Lung (tissue), 12 donors: ENCODE data around the gene ATG2B. TPM values are rescaled to one million over a fixed set of nuclear protein-coding genes. Genes with fewer than 3 reads are reported as not detected.

Experiments
- ATAC-seq: fragments of 200-7000 bp; cut with Tn5 transposase; one replicate; pipeline ENCODE4 v1.9.1; 2020; ENCODE audit warnings: moderate number of reproducible peaks; ENCODE audit not compliant: insufficient read depth, low FRiP score
- DNase-seq, 3 donors: peaks; one replicate each; pipeline ENCODE4 v3.0.0-alpha.2; 2013 to 2017
- H3K27ac ChIP-seq, 2 donors: one replicate each; pipeline ENCODE4 v1.5.1; 2013; ENCODE audit warnings: mild to moderate bottlenecking in 2 of 2, moderate library complexity in 2 of 2, control low read depth in 1 of 2, inconsistent platforms in 1 of 2, low read depth in 1 of 2, low read length in 1 of 2
- H3K27me3 ChIP-seq, 3 donors: one replicate each; pipeline ENCODE4 v1.5.1; 2013; ENCODE audit warnings: low read length in 2 of 3; ENCODE audit not compliant: control insufficient read depth in 3 of 3, insufficient read depth in 3 of 3
- H3K36me3 ChIP-seq, 4 donors: one replicate each; pipeline ENCODE4 v1.5.1; 2013; ENCODE audit warnings: low read length in 4 of 4, mild to moderate bottlenecking in 1 of 4, moderate library complexity in 1 of 4; ENCODE audit not compliant: control insufficient read depth in 4 of 4, insufficient read depth in 4 of 4
- H3K4me1 ChIP-seq, 5 donors: one replicate each; pipeline ENCODE4 v1.5.1; 2013; ENCODE audit warnings: low read length in 5 of 5, mild to moderate bottlenecking in 2 of 5, moderate library complexity in 1 of 5; ENCODE audit not compliant: control insufficient read depth in 5 of 5, insufficient read depth in 5 of 5
- H3K4me3 ChIP-seq: one replicate; pipeline ENCODE4 v1.5.1; 2013; ENCODE audit warnings: mild to moderate bottlenecking, control low read depth, moderate library complexity
- H3K9ac ChIP-seq, 2 donors: one replicate each; pipeline ENCODE4 v1.5.1; 2013; ENCODE audit warnings: low read length in 2 of 2, control low read depth in 1 of 2; ENCODE audit not compliant: insufficient read depth in 1 of 2
- H3K9me3 ChIP-seq, 4 donors: one replicate each; pipeline ENCODE4 v1.5.1; 2013; ENCODE audit warnings: low read length in 3 of 4, mild to moderate bottlenecking in 1 of 4, moderate library complexity in 1 of 4; ENCODE audit not compliant: control insufficient read depth in 4 of 4, insufficient read depth in 3 of 4
- WGBS, 2 donors: extraction: QIAGEN DNeasy Blood & Tissue Kit; methylation state at CpG; one replicate each; pipeline ENCODE4 v1.1.7; 2013; 5-methylcytosine and 5-hydroxymethylcytosine counted together
- polyA plus RNA-seq, 2 donors: library from polyadenylated mRNA; stranded (reverse); fragments of 200-250 nt; gene quantifications; one replicate each; pipeline ENCODE4 v1.2.1, GENCODE V29; 2013
- total RNA-seq, 2 donors: library from RNA; depleted of rRNA in 1 of 2; stranded (reverse); fragments of >200 nt in 1 of 2; gene quantifications; one replicate each; pipeline ENCODE4 v1.2.1, GENCODE V29; 2014 to 2021
- TF ChIP-seq, protein P1 (sequence below): IDR thresholded peaks from 2 replicates; pipeline ENCODE4 v1.5.1; 2012; ENCODE audit warnings: mild to moderate bottlenecking; ENCODE audit errors: control extremely low read depth, extremely low read depth
- donor health status: control.
- donor health status: control.
- donor health status: Bipolar disorder and iron deficiency.
- donor health status: healthy.
- donor health status: DM: yes; HTN: yes; CAD: no.

Gene ATG2B
- total and polyA plus RNA-seq, 4 donors, result 3.6 to 64.3 (median 13.2) TPM

- H3K9me3 ChIP-seq, result no peaks in the 10 kb centered on the region
- no peak for DNase-seq
- peaks cover 0 to 7% (median 3%) of the 10 kb centered on the region in 5 donors for H3K4me1 ChIP-seq
- ATAC-seq, result no peak
- H3K27ac ChIP-seq, result no peak overlapping the region
- peaks cover 0 to 9% (median 0%) of the 10 kb centered on the region in 3 donors for H3K27me3 ChIP-seq
- H3K9ac ChIP-seq, result no peak overlapping the region
- 93% methylated on average over 7 of the region's 7 CpGs for WGBS, 2 donors
- no peaks in the 10 kb centered on the region for H3K36me3 ChIP-seq
- H3K4me3 ChIP-seq, result no peak overlapping the region
- TF ChIP-seq, protein P1, sequence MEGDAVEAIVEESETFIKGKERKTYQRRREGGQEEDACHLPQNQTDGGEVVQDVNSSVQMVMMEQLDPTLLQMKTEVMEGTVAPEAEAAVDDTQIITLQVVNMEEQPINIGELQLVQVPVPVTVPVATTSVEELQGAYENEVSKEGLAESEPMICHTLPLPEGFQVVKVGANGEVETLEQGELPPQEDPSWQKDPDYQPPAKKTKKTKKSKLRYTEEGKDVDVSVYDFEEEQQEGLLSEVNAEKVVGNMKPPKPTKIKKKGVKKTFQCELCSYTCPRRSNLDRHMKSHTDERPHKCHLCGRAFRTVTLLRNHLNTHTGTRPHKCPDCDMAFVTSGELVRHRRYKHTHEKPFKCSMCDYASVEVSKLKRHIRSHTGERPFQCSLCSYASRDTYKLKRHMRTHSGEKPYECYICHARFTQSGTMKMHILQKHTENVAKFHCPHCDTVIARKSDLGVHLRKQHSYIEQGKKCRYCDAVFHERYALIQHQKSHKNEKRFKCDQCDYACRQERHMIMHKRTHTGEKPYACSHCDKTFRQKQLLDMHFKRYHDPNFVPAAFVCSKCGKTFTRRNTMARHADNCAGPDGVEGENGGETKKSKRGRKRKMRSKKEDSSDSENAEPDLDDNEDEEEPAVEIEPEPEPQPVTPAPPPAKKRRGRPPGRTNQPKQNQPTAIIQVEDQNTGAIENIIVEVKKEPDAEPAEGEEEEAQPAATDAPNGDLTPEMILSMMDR, result no peak
Observed at GRCh38 chr14:96394047-96394815, 31.1 kb upstream of the ATG2B start.

DNA sequence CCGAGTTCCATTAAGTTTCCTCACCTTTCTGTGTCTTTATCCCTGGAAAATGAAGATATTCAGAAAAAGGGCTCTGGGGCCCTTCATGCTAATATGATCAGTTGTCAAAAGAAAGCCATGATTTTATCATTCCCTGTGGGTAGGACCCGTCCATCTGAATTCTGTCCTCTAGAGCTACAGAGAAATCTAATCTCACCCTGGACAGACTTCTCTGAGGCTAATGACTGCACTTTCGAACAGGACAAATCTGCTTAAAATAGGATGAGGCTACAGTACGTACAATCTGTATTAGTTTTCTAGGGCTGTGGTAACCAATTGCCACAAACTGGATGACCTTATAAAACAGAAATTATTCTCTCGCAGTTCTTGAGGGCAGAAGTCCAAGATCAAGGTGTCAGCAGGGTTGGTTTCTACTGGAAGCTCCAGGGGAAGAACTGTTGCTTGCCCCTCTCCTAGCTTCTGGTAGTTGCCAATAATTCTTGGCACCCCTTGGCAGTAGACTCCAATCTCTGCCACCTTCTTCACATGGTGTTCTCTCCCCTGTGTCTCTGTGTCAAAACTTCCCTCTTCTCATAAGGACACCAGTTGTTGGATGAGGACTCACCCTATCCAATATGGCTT is 30.0 kb upstream of the ATG2B start:
- no peak overlapping the region for H3K4me3 ChIP-seq
- ATAC-seq, result no peak
- WGBS, 2 donors, result 92 to 98% methylated on average over 5 of the region's 5 CpGs

DNA sequence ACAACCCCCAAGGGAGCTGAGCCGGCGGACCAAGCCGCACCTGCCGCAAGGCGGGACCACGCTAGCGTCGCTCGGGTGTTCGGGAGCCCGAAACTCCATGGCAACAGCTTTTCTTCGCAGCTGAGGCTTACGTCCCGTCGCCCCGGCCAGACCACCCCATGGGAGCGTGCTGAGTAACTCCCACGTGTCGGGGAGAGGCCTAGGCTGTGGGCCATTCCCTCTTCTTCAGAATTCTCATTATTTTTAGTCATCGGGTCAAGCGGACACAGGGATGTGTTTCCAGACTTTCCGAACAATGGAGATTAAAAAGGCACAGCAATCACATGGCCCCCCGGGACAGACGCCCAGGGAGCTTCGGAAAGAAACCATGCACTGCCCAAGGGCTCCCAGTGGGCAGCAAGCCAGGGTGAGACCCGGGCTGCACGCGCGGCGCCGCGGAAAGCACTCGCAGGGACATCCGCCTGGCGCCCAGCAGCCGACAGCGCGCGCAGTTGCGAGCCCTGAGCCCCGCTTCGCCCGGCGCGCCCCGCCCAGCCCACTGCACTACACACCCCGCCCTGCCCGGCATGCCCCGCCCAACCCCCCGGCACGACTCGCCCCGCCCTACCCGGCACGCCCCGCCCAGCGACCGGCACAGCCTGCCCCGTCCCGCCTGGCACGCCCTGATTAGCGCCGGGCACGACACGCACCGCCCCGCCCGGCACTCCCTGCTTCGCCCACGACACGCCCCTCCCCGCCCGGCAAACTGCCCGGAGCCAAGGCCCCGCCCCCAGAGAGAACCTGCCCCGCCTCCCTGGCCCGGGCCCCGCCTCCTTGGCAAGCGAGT is 28.4 kb upstream of the ATG2B start:
- WGBS, 2 donors, result 1% methylated on average over 62 to 79 of the region's 79 CpGs
- Histone ChIP-seq H3K27ac (peak overlapping the region in 1 of 2 donors; percentile 81), H3K9me3 (no peaks in the 10 kb centered on the region), H3K4me3 (peak overlapping the region; percentile 86), H3K9ac (peak overlapping the region; percentile 19 to 40), H3K27me3 (peaks cover 0 to 7% (median 0%) of the 10 kb centered on the region in 3 donors), H3K36me3 (peaks cover 0 to 2% (median under 1%) of the 10 kb centered on the region in 4 donors), H3K4me1 (peaks cover 0 to 7% (median 3%) of the 10 kb centered on the region in 5 donors)
- TF ChIP-seq, protein P1, result no peak
- ATAC-seq, result peak; percentile 99
- DNase-seq, result peak; percentile 93 to 97 (median 94)

More for the DNA sequence above, 30.0 kb upstream of the ATG2B start:
- Histone ChIP-seq H3K4me1 (peaks cover 0 to 7% (median 3%) of the 10 kb centered on the region in 5 donors), H3K27ac (no peak overlapping the region), H3K9ac (no peak overlapping the region), H3K36me3 (no peaks in the 10 kb centered on the region), H3K9me3 (no peaks in the 10 kb centered on the region), H3K27me3 (peaks cover 0 to 7% (median 0%) of the 10 kb centered on the region in 3 donors)
- no peak for DNase-seq
- TF ChIP-seq, protein P1, result no peak
